ENCODE data around the gene GNG5.
"Not testable (repeated sequence)": the region's sequence is repeated elsewhere in the genome, so short reads cannot be mapped to it uniquely, and the experiment has no call there.

The GNG5 gene

DNA sequence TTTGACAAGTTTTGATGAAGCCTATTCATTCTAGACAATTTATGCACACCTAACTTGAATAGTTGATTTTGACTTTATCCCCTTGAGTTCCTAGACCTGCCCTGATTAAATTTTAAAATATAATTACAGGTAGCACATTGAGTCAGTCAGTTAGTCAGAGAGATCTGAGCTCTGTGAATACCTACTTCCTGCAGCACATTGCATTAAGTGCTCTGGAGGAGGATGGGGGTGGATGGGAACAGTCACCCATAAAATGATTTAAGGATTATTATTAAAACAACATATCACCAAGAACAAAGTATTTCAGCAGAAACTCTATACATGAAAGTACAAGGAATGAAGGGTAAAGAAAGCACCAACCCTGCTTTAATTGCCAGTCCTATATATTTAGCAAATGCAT is 39.1 kb downstream of the GNG5 start:
- H3K4me3 ChIP-seq (ENCODE audit: low read depth, low read length), result no peak overlapping the region
- TF ChIP-seq, protein P1, sequence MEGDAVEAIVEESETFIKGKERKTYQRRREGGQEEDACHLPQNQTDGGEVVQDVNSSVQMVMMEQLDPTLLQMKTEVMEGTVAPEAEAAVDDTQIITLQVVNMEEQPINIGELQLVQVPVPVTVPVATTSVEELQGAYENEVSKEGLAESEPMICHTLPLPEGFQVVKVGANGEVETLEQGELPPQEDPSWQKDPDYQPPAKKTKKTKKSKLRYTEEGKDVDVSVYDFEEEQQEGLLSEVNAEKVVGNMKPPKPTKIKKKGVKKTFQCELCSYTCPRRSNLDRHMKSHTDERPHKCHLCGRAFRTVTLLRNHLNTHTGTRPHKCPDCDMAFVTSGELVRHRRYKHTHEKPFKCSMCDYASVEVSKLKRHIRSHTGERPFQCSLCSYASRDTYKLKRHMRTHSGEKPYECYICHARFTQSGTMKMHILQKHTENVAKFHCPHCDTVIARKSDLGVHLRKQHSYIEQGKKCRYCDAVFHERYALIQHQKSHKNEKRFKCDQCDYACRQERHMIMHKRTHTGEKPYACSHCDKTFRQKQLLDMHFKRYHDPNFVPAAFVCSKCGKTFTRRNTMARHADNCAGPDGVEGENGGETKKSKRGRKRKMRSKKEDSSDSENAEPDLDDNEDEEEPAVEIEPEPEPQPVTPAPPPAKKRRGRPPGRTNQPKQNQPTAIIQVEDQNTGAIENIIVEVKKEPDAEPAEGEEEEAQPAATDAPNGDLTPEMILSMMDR (IDR thresholded peaks at IDR 0.05; ENCODE audit: low read depth, low read length), result no peak

DNA sequence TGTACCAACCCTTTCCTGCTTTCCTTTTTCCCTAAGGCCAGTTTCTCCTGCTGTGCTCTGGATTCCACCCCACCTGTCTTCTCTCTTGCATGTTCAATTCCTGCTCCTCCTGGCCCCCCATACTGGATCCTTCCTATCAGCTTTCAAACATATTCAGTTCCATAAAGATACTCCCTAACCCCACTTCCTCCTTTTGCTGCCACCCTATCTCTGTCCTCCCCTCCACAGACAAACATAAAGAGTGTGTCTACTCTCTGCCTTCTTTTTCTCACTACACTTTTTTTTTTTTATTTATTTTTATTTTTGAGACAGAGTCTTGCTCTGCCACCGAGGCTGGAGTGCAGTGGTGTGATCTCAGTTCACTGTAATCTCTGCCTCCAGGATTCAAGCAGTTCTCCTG is 44.3 kb downstream of the GNG5 start:
- TF ChIP-seq, protein P1 (IDR thresholded peaks at IDR 0.05; ENCODE audit: low read depth, low read length), result no peak
- H3K4me3 ChIP-seq (ENCODE audit: low read depth, low read length), result no peak overlapping the region

DNA sequence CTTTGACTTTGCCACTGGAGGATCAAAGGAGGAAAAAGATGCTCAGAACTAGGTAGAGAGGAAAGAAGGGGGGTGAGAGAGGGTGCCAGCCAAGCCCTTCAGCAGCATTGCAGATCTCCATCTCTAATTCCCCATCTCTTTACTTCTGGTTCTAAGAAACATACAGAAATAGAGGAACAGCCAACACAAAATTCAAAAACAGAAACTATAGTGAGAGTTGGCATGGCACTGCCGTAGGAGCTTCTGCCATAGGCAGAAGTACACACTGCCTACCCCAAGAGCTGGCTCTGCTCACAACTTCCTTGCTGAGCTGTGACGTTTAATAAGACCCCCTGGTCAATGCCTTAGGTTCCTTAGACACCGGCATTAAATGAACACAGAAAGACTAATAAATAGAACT is 53.9 kb downstream of the GNG5 start:
- TF ChIP-seq, protein P1 (IDR thresholded peaks at IDR 0.05; ENCODE audit: low read depth, low read length), result no peak

DNA sequence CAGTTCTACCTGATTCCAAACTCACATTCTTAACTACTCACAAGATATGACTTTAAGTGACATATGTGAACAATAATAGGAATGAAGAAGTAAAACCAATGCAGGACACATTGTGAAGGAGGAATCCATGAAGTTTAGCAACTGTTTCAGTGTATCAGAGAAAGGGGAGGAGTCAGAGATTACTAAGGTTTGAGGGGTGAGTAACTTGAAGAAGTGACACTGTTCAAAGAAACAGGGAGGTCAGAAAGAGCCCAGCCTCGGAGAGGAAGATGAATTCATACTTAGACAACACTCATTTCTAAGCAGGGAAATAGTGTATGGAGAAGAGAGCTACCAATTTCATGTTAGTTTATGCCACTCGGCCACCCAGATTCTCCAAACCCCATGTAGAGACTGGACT is 55.5 kb downstream of the GNG5 start:
- TF ChIP-seq, protein P1 (IDR thresholded peaks at IDR 0.05; ENCODE audit: low read depth, low read length), result no peak
- H3K4me3 ChIP-seq (ENCODE audit: low read depth, low read length), result no peak overlapping the region

More for the DNA sequence above, 53.9 kb downstream of the GNG5 start:
- H3K4me3 ChIP-seq (ENCODE audit: low read depth, low read length), result no peak overlapping the region

DNA sequence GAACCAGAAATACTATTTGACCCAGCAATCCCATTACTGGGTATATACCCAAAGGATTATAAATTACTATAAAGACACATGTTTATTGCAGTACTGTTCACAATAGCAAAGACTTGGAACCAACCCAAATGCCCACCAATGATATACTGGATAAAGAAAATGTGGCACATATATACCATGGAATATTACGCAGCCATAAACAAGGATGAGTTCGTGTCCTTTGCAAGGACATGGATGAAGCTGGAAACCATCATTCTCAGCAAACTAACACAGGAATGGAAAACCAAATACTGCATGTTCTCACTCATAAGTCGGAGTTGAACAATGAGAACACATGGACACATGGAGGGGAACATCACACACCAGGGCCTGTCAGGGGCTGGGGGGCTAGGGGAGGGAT is 57.7 kb downstream of the GNG5 start:
- H3K4me3 ChIP-seq (ENCODE audit: low read depth, low read length), result not testable (repeated sequence)

Measured in WI38 (cell line).